TTC549 (cell line): ENCODE measurements around the gene ALLC.

ENCODE experiments used
- FAIRE-seq: peaks from 2 replicates; lab custom pipeline; 2012; peaks lifted over from hg19 to GRCh38; lab: Jason Lieb, UNC

The ALLC gene

DNA sequence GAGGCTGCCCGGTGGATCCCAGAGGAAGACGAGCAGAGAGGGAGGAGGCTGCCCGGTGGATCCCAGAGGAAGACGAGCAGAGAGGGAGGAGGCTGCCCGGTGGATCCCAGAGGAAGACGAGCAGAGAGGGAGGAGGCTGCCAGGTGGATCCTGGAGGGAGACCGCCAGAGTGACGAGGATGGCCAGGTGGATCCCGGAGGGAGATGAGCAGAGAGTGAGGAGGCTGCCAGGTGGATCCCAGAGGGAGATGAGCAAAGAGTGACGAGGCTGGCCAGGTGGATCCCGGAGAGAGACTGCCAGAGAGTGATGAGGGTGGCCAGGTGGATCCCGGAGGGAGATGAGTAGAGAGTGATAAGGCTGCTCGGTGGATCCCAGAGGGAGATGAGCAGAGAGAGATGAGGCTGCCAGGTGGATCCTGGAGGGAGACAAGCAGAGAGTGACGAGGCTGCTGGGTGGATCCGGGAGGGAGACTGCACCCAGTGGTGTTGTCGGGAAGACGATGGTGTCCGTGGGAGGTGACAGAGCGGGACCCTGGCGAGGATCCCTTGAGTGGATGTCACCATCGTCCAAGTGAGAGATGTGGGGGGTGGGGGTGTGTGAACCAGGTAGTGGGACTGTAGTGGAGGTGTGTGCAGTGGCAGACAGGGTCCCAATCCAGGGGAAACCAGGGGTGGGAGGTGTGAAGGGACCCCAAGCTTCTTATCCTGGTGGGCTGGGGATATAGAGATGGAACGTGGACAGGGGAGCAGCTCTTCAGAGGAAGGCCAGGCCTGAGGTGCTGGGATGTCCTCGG, 67.7 kb downstream of the ALLC start:
- FAIRE-seq: no peak

DNA sequence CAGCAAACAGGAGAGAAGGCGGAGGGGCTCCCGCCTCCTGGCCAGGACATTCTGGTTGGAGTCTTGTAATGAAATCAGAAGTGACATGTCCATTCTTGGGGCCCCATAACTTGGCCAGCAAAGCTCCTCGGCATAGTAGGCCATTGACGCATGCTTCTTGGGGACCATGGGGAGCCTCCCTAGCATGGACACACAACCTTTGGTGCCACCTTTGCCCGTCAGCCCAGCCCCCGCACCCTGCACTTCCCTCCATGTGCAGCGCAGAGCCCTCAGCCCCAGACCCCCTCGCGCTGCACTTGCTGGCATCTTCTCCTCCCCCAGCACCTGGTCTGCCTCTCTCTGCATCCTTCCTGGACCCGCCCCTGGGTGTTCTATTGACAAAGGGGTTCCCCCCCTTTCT, 68.5 kb downstream of the ALLC start:
- no peak for FAIRE-seq

DNA sequence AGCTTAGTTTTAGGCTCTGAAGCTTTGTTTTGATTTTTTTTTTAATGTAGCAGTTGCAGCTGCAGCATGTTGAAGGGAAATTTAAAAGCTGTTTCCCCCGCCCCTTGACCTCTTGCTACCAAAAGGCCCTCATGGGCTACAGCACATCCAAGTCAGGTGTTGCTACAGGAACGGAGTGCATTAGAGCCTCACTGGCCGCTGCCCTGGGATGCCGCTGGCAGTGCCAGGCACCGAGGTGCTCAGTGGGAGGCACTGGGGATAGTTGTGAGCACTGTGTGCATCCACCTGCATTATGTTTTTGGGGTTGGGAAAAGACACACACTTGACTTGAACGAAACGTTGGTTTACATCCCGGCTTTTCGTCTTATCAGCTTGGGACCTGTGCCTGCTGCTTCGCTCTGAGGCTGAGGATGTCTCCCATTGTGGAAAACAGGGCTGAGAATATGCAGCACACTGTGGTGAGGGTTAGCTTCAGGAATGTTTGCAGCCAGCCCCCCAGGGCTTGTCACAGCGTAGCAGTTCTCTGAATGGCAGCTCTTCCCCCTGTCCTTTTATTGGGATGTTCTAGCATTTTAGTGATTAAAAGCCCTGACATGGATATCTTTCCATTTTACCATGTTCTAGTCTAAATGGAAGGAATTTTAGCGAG, 69.5 kb downstream of the ALLC start:
- FAIRE-seq: no peak

DNA sequence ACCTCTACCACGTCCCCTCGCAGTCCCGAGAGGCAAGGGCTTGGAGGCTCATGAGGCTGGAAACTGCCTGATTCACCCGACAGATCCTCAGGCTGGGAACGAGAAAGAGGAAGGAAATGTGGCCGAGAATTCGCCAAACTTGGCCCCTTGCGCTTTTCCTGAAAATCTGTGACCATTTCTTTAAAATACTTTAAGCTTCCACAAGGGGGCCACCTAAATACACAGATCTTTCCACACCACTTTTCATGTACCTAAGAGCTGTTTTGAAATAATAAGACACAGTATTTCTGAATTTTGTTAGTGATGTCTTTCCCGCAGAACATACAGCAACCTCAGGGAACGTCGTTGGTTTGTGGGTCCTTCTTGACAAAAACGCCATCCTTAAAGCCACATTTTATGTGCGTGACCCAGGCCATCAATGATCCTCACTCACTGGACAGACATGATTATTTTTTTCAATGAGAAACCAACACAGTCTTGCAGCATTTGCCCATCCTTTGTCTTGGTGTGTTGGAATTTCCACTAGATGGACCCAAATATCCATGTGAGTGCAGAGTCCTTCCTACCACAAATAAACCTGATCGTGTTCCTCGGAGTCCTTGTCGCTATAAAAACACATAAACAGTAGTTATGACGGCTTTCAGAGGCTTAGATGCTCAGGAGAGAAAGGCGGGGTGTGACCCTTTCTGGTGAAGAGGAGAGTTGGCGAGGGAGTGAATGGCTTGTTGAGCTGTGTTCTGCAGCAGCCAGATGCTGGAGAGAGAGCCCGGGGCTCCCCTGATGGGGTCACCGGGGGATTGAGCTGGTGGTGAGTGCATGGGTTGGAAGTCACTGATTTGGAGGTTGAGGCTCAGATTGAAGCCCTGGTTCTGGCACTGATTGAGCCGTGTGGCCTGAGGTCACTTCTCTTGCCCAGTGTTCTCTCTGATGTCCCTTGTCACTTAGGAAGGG, 70.4 kb downstream of the ALLC start:
- peak; percentile 33 for FAIRE-seq

DNA sequence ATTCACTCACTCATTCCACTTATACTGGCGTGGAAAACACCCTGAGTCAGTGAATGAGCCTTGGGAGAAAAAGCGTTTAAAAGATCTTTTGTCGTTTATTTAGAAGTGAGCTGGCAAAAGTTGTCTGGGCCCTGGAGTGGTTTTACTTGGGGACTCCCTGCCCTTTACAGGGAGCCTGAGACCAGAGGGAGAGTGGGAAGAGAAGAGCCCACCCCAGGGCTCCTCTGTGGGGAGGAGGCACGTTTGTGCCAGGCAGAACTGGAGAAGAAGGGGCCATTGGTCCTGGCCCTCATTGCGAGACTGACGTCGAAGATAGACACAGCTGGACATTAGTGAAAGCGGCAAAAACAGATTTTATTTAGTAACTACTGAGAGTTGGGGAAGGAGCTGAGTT, 71.1 kb downstream of the ALLC start:
- no peak for FAIRE-seq

DNA sequence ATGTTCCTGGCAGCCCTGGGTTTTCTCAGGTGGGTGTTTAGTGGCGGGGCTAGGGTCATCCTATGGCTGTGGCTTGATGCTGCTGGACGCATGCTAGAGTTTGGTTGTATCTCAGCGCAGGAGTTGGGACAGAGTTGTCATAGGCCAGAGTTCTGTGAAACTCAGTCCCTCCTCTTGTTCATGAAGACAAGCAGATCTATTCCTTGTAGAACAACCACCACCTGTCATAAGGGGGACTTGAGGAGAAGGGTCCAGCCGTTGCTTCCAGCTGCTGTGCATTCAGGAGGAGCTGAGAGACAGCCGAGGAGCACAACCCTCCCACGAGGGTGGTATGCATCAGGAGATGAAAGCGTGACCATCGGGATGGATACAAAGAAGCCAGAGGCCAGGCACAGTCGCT, 71.8 kb downstream of the ALLC start:
- no peak for FAIRE-seq

DNA sequence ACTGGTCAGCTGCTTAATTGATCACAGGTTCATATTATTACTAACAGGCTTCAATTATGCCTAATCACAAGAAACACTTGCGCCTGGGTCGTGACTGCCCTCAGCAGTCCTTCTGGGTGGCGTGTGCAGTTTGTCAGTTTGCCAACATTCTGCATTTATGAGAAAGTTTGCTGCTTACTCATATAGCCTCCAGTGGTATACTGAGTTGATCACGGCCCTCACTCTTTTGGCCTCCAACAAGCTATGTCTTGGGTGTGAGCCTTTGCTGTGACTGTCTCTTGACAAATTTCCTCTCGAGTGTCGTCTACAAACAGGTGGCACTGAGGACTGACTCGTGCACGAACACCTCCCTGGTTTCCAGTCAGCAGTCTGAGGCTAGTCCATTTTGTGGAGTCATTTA, 72.6 kb downstream of the ALLC start:
- FAIRE-seq: no peak

DNA sequence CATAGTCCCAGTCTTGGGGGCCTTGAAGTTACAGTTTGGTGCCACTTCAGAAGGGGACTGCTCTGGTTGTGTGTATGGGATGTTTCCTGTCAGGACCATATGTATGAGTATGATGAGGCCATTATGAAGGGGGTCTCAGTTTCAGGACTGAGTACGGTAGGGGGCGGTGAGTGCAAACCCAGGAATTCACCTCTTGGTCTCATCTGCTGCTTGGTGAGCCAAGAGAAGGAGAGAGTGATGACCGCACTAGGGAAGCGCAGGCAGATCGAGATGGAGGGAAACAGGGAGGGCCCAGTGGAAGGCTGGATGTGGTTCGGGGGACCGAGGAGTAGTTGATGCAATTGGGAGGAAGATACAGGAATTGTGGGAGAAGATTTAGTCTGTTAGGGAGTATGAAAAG, 73.8 kb downstream of the ALLC start:
- FAIRE-seq: no peak

DNA sequence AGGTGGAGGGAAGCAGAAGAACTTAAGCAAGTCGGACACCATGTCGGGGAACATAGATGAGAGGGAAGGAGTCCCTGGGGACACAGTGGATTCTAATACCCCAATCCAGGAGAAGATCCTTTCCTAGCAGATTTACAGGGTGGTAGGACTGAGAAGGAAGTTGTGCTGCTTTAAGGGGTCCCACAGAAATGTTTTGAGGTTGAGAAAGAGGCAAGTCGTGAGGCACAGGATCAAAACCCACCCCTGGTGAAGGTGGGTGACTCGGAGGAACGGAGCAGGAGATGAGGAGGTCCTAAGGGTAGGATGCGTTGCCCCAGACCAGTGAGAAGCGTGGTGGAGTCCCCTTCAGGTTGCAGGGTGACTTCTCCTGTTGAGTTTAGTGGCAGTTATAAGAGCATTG, 78.1 kb downstream of the ALLC start:
- FAIRE-seq: no peak

DNA sequence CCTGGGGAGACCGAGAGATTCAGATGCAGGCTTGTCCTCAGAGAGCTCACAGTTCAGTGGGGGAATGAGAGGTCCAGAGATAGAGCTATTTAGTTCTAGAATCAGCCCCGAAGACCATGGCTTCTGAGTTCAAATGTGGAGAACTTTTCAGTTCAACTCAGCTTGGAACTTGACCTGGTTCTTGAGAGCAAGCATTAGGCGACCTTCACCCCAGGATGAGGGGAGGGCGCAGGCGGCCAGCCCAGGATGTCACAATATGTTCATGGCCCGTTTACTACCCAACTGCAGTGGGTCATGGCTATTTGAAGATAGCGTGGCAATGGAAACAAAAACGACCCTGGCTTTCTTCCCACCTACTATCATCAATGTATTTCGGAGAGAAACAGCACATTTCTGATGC, 79.1 kb downstream of the ALLC start:
- no peak for FAIRE-seq

DNA sequence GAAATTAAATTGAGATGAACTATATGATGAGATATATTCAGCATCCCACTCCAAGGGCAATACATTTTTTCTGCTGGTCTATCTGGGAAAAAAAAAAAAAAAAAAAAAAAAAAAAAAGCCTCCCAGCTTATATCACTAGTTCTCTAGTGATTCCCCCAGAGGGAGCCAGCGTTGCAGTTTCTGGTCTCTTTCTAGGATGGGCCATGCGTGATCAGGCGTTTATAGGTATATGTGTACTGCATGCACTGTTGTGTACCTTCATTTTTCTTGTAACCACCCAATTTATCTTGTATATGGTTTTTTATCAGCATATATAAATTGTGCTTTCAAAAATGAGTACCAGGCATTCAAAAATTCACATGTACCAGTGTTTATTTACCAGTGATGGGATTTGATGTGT, 80.5 kb downstream of the ALLC start:
- peak; percentile 84 for FAIRE-seq

DNA sequence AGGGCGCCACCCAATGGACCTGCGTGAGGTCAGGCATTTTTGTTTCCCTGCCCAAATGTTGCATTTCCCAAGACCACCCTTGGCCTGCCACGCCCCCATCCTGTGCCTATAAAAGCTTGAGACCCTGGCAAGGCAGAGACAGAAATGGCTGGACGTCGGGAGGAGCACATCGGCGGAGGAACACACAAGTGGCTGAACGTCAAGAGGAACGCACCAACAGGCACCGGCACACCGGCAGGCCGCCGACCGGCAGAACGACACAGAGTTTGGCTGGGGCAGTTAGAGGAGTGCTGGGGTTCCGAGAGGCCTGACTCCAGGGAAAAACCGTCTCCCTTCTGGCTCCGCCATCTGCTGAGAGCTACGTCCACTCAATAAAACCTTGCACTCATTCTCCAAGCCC, 81.3 kb downstream of the ALLC start:
- FAIRE-seq: no peak

DNA sequence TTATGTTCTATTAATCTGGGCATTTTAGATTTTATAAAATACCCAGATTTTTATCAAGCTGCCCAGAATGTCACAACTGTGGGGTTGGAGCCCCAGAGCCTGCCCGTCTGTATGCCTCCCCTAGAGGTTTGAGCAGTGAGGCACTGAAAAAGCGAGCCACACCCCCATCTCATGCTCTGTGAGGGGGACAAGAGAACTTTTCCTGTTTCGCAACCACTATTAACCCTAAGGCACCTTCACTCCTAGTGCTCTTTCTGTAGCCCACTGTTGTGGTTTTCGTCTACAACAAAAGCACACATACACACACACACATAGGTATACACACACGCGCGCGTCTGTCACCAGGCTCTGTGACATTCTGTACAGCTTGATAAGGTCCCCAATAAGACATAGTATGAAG, 83.4 kb downstream of the ALLC start:
- FAIRE-seq: no peak

DNA sequence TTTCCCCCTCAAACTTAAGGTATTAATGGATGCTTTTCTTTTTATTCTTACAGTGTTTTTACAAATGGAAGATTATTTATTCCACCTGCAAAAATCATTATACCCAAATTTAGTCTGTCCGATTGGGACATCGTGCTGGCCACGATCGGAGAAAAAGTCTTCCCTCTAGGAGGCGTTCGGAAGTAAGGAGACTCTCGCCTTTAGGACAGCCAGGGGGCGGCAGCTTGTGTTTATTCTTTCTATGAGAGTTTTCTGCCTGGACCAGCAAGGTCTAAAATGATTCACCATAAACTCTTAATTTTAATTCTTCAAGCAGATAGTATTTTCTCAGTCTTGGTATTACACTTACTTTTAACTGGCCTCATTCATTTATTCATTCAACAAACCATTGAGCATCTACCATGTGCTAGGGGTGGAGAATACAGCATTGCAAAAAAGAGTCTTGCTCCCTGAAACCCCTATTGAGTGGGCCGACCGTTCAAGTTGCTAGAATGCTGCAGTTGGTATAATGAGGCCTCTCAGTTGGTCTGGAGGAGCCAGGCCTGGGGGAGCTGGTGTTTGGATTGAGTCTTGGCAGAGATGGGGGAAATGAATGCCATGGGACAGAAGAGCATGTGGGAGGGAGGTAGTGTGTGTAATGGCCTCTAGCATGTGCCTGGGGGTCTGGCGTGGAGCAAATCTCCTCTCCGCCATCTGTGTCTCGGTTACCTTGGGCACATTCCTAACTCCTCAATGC, 84.0 kb downstream of the ALLC start:
- FAIRE-seq: no peak

DNA sequence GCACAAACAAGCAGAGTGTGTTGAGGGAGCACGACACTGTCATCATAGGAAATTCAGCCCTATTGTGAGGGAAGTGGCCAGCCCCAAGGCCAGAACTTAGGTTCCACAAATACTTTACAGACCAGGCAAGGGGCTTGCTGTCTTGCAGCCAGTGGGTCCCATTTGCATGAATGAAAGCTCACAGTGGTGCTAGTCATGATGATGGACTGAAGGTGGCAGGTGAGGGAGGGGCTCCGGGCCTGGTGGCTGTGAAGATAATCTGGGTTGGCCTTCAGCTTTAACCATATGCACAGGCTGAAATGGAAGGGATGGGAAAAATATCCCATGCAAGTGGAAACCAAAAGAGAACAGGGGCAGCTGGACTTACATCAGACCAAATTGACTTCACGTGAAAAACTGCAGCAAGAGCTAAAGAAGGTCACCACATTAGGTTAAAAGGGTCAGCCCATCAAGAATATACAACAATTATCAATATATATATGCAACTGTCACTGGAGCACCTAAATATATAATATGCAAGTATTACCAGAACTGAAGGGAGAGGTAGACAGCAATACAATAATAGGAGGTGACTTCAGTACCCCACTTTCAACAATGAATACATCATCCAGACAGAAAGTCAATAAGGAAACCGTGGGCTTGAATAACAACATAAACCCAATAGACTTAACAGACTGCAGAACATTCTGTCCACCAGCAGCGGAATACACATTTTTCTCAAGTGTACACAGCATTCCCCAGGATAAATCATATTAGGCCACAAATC, 84.9 kb downstream of the ALLC start:
- FAIRE-seq: no peak

DNA sequence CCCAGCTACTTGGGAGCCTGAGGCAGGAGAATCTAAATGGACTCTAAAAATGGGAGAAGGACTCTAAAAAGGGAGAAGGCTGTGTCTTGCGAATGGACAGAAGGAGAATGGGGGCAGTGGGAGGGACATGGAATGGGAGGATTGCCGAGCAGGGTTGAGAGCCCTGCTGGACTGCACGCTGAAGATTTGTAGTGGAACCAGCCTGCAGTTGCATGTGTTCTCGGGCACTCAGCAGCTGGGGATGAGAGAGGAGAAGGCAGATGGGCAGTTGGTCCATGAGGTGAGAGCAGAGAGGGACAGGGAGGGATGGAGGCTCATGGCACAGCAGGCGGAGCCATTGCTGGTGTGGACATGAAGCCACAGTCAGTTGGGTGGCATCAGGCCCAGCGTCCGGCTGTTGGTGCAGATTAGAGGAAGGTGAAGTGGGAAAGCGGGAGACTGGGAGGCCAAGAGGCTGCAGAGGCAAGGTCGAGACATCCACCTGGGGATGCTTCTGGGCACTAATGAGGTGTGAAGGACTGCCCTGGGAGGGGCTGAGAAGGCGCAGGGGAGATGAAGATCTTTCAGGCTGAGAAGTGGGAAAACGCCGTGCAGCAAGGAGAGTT, 86.1 kb downstream of the ALLC start:
- no peak for FAIRE-seq

DNA sequence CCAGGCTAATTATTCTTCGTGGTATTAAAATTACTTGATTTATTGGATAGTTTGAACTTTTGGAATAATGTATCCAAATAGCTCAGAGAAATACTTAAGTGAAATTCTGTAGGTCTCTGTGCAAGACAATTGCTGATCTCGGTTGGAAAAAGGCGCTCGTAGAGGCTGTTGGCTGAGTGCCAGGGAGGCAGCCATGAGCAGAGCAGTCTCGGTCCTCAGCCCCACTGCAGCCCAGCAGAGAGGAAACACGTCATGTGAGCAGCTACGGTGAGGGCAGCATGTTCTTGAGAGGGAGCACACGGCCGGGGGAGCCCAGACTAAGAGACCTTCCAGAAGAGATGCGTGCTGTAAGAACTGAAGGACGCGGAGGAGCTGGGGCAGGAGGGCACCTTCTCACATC, 87.9 kb downstream of the ALLC start:
- no peak for FAIRE-seq

DNA sequence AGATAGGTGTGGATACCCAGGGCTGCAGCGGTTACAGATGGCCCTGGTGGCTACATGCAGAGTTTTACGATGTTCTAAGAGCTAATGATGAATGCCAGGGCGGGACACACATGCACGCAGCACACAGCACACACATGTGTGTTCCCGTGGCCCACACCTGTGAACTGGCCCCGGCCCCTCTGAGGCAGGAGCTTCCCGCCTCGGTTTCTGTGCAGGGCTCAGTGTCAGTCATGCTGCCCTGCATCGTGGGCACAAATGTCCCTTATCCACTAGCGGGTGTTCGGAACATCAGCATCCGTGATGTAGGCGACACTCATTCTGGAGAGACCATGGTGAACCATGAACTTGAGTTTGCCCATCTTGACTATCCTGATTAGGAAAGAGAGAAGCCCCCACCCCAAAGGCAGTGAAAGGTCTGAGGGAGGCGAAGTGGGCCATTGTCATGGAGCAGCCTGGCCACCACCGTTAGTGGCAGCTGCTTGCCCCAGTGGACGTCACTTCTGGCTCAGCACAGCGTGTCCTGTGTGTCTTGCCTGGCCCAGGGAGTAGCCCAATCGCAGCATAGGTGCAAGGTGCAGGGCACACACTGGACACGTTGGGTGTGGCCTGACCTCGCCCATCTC, 89.1 kb downstream of the ALLC start:
- no peak for FAIRE-seq

DNA sequence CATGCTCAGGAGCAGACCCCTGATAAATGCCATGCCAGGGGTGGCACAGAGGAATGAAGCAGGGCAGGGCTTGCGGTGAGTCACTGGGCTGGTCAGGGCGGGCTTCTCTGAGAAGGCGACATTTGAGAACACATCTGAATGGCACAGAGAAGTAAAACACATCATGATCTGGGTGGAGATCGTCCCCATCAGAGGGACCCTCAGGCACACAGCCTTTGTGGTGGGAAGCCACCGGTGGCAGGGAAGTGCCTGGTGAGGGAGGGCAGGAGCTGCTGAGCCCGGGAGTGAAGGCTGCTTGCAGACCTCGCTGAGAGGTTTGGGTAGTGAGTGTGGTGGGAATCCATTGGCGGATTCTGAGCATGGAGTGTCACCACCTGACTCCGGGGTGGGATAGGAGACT, 89.8 kb downstream of the ALLC start:
- no peak for FAIRE-seq

DNA sequence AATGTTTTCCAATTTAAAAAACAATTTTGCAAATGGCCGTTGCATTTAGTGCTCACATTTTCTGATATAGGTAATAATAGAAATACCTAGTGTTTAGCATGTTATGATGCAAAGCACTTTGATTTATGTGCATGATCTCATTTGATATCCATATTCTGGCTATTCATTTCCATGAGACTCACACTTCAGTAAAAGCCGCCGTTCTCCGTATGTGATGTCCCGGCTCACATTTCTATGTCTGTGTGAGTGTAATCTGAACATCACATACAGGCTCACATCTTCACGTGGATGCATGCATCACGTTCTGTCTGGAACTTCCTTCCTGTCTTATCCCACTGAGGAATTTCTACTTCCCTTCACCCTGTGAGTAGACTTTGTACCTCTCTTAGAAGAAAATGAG, 91.2 kb downstream of the ALLC start:
- FAIRE-seq: no peak

DNA sequence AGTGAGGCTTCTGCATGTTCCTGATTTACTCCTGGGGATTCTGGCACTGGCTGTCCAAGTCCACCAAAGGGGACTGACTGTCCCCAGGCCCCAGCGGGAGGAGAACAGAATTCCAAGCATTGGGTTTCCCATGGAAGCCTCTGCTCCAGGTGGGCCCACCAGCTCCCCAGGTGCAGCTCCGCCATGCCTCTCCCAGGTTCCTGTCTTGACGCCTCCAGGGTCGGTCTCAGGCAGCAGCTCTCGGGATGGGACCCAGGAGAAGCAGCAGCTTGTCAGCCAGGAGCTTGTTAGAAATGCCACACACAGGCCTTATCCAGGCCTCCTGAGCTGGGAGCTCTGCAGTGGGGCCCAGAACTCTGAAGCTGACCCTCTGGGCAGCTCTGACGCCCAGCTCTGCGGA, 93.3 kb downstream of the ALLC start:
- no peak for FAIRE-seq
